NCI-H2171 treated with DMSO at 0.1 percent for 48 hours (cell line): ENCODE measurements around the gene MED7.

Source experiments
- DNase-seq: peaks from one replicate; lab custom pipeline; 2025; lab: John Stamatoyannopoulos, UW

Gene MED7

DNA sequence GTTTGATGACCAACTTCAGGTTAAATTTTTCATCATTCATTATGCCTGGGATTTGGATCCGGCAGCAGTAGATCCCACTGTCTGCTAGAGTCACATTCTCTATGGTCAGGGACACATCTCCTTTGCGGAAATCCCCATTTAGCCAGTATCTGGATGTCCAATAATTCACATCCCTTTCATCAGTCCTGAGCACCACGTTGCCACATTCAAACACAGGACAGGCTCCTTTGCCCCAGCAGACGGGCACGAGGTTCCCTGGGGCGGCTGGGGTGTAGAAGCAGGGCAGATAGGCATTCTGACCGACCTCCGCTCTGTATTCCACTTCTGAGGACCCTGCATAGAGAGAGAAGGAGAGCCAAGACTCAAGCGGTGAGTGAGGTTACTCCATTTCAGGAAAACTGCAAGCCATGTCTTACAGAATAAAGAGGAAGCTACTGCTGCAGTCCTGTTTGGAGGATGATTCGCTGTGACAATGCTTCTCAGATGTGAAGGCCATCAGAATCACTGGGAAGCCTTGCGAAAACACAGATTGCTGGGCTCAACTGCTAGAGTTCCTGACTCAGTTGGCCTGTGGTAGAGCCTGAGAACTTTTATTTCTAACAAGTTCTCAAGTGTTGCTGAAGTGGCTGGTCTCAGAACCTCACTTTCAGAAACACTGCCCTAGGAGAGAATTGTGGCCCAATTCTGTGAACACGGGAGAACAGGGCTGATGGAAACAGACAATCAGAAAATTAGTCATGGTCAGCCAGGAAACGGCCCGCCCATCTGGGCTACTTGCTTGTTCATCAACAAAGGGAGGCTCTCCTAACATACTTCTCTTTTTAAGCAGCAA is 35.8 kb downstream of the MED7 start:
- no peak for DNase-seq

DNA sequence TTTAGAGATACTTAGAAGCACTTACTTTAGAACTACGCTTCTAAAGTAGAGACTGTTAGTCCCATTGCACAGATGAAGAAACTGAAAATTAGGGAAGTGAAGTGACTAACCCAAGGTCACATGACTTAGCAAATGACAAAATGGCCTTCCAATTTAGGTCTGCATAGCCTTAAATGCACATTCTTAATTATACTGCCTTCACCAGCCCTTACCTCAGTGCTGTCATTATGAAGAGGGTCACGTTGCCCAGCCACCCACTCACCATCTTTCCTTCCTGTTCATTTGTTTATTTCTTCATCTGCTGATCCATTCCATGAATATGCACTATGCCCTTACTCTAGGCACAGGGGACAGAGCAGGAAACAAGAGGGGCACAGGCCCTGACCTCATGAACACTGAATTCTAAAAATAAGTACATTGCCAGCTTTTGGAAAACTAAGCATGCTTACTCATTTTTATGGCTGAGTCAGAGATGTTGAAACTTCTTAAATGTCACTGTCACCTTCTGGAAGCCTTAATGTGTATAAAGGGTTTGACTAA is 42.5 kb downstream of the MED7 start:
- no peak for DNase-seq

DNA sequence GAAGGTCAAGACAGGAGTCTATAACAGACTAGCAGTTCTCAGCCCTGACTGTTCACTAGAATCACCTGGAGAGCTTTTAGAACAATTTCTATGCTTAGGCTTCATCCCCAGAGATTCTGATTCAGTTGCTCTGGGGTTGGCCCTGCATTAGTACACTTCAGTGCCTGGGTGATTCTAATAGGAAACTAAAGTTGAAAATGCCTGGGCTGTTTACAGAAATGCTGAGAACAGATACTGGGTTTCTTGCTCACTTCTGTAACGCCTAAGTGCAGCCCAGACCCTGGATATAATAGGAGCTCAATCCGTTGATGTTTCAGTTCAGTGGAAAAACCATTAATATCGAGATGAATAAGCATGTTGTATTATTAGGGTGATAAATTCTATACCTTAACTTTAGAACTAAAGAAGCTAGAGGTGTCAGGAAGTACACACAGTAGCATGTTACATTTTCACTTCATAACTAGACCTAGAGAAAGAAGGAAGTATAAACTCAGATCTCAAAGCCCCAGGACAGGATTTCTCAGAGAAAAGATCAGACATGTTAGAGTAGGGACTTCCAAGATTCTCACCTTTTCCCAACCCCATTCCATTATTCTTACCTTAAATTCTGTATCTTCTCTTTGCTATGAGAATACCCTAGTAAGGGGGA is 54.2 kb downstream of the MED7 start:
- no peak for DNase-seq
